Naive B cell (primary cell): ENCODE results near the gene TUBG1. TPM values are rescaled to one million over a fixed set of nuclear protein-coding genes. Genes with fewer than 3 reads are reported as not detected.
"Not testable (repeated sequence)": the region's sequence is repeated elsewhere in the genome, so short reads cannot be mapped to it uniquely, and the experiment has no call there.

Experiments
- ATAC-seq, 2 donors: fragments of 150-1000 bp; cut with Tn5 transposase; 2 replicates each; pipeline ENCODE4 v1.10.0; 2021; ENCODE audit warnings: low read depth in 2 of 2, mild to moderate bottlenecking in 2 of 2, moderate library complexity in 2 of 2
- DNase-seq: peaks from one replicate; pipeline ENCODE4 v3.0.0; 2022
- H3K27ac Mint-ChIP-seq, 6 donors: one replicate each; pipeline ENCODE4 v1.8.0; 2020 to 2022; ENCODE audit warnings: mild to moderate bottlenecking in 6 of 6, mixed read lengths in 6 of 6, moderate library complexity in 5 of 6, inconsistent platforms in 2 of 6
- H3K27me3 Mint-ChIP-seq, 3 donors: one replicate each; pipeline ENCODE4 v1.8.0; 2021 to 2022; ENCODE audit warnings: mixed read lengths in 3 of 3, mild to moderate bottlenecking in 1 of 3
- H3K36me3 Mint-ChIP-seq, 2 donors: one replicate each; pipeline ENCODE4 v1.8.0; 2020 to 2022; ENCODE audit warnings: mixed read lengths in 2 of 2, inconsistent platforms in 1 of 2, mild to moderate bottlenecking in 1 of 2
- H3K4me1 Mint-ChIP-seq, 3 donors: one replicate each; pipeline ENCODE4 v1.8.0; 2020 to 2022; ENCODE audit warnings: mixed read lengths in 3 of 3, inconsistent platforms in 1 of 3, mild to moderate bottlenecking in 1 of 3, moderate library complexity in 1 of 3
- H3K4me3 Mint-ChIP-seq, 8 donors: one replicate each; pipeline ENCODE4 v1.8.0; 2020 to 2022; ENCODE audit warnings: mild to moderate bottlenecking in 8 of 8, mixed read lengths in 8 of 8, moderate library complexity in 8 of 8, inconsistent platforms in 2 of 8
- H3K9me3 Mint-ChIP-seq, 7 donors: one replicate each; pipeline ENCODE4 v1.8.0; 2020 to 2022; ENCODE audit warnings: mixed read lengths in 7 of 7, mild to moderate bottlenecking in 5 of 7, inconsistent platforms in 2 of 7, moderate library complexity in 1 of 7
- polyA plus RNA-seq, 6 donors: library from polyadenylated mRNA; unstranded; fragments of 300-500 nt; fragmentation: Illumina TruSeq; gene quantifications; one replicate each; pipeline ENCODE4 v1.2.3, GENCODE V29; 2021; ENCODE audit warnings: low read depth in 6 of 6

The TUBG1 gene
- polyA plus RNA-seq, 6 donors from 2014 or later = 4.2 to 10.2 (median 6.8) TPM; not detected in 1

- Mint-ChIP-seq H3K27me3 (no peaks in the 10 kb centered on the region), H3K27ac (peak overlapping the region in 3 of 6 donors; percentile 47 to 64 (median 64)), H3K9me3 (no peaks in the 10 kb centered on the region), H3K4me3 (peak overlapping the region in 6 of 8 donors; percentile 3 to 75 (median 64)), H3K36me3 (peaks cover 4 to 5% of the 10 kb centered on the region in 2 donors), H3K4me1 (peaks cover 11 to 20% (median 13%) of the 10 kb centered on the region in 3 donors)
- no peak for DNase-seq
- peak; percentile 33 to 37 for ATAC-seq
Observed at GRCh38 chr17:42618442-42619150, 9.1 kb downstream of the TUBG1 start.

- ATAC-seq, H3K4me3 Mint-ChIP-seq, H3K27me3 Mint-ChIP-seq, DNase-seq, H3K36me3 Mint-ChIP-seq, H3K9me3 Mint-ChIP-seq, H3K27ac Mint-ChIP-seq: not testable (repeated sequence)
- peaks cover 11 to 20% (median 13%) of the 10 kb centered on the region in 3 donors for H3K4me1 Mint-ChIP-seq
Observed at GRCh38 chr17:42621987-42622386, 12.5 kb downstream of the TUBG1 start.

- DNase-seq (no peak), ATAC-seq (no peak)
- no peaks in the 10 kb centered on the region for H3K36me3 Mint-ChIP-seq
- H3K4me3 Mint-ChIP-seq = no peak overlapping the region
- peaks cover 8 to 14% (median 9%) of the 10 kb centered on the region in 3 donors for H3K4me1 Mint-ChIP-seq
- H3K9me3 Mint-ChIP-seq = no peaks in the 10 kb centered on the region
- H3K27ac Mint-ChIP-seq = no peak overlapping the region
- peaks cover 0 to 3% (median 0%) of the 10 kb centered on the region in 3 donors for H3K27me3 Mint-ChIP-seq
Observed at GRCh38 chr17:42623271-42623670, 13.8 kb downstream of the TUBG1 start.

GRCh38 chr17:42623732-42624596 is 14.5 kb downstream of the TUBG1 start:
- H3K4me1 Mint-ChIP-seq = peaks cover 1 to 7% (median 2%) of the 10 kb centered on the region in 3 donors
- ATAC-seq (no peak), DNase-seq (no peak)
- H3K27me3 Mint-ChIP-seq = peaks cover 0 to 4% (median 0%) of the 10 kb centered on the region in 3 donors
- no peaks in the 10 kb centered on the region for H3K9me3 Mint-ChIP-seq
- H3K27ac Mint-ChIP-seq = no peak overlapping the region
- no peak overlapping the region for H3K4me3 Mint-ChIP-seq
- no peaks in the 10 kb centered on the region for H3K36me3 Mint-ChIP-seq

- H3K27me3 Mint-ChIP-seq, H3K36me3 Mint-ChIP-seq, H3K4me1 Mint-ChIP-seq, ATAC-seq, H3K9me3 Mint-ChIP-seq, DNase-seq, H3K4me3 Mint-ChIP-seq: not testable (repeated sequence)
- H3K27ac Mint-ChIP-seq = peak overlapping the region in 1 of 6 donors; percentile 53
Observed at GRCh38 chr17:42627032-42627764, 17.7 kb downstream of the TUBG1 start.

- no peaks in the 10 kb centered on the region for H3K4me1 Mint-ChIP-seq
- ATAC-seq (no peak), DNase-seq (no peak)
- peaks cover 0 to 6% (median 4%) of the 10 kb centered on the region in 3 donors for H3K27me3 Mint-ChIP-seq
- no peak overlapping the region for H3K27ac Mint-ChIP-seq
- no peak overlapping the region for H3K4me3 Mint-ChIP-seq
- H3K9me3 Mint-ChIP-seq = no peaks in the 10 kb centered on the region
- no peaks in the 10 kb centered on the region for H3K36me3 Mint-ChIP-seq
Observed at GRCh38 chr17:42629411-42630009, 20.0 kb downstream of the TUBG1 start.

- Mint-ChIP-seq H3K27me3 (peaks cover 0 to 6% (median 4%) of the 10 kb centered on the region in 3 donors), H3K9me3 (peaks cover 0 to 3% (median 0%) of the 10 kb centered on the region in 7 donors), H3K27ac (peak overlapping the region in 1 of 6 donors; percentile 50), H3K4me1 (no peaks in the 10 kb centered on the region), H3K4me3 (no peak overlapping the region), H3K36me3 (no peaks in the 10 kb centered on the region)
- ATAC-seq (no peak), DNase-seq (no peak)
Observed at GRCh38 chr17:42632949-42633444, 23.5 kb downstream of the TUBG1 start.

- Mint-ChIP-seq H3K27ac (no peak overlapping the region), H3K4me3 (no peak overlapping the region), H3K36me3 (no peaks in the 10 kb centered on the region), H3K9me3 (peaks cover 0 to 3% (median 0%) of the 10 kb centered on the region in 7 donors), H3K4me1 (no peaks in the 10 kb centered on the region), H3K27me3 (peaks cover 9 to 34% (median 15%) of the 10 kb centered on the region in 3 donors)
- DNase-seq = no peak
- ATAC-seq = no peak
Observed at GRCh38 chr17:42639525-42640113, 30.1 kb downstream of the TUBG1 start.

- ATAC-seq = no peak
- Mint-ChIP-seq H3K4me1 (no peaks in the 10 kb centered on the region), H3K4me3 (no peak overlapping the region), H3K27ac (no peak overlapping the region), H3K9me3 (peaks cover 0 to 3% (median 0%) of the 10 kb centered on the region in 7 donors), H3K27me3 (peaks cover 9 to 35% (median 15%) of the 10 kb centered on the region in 3 donors), H3K36me3 (no peaks in the 10 kb centered on the region)
- DNase-seq = no peak
Observed at GRCh38 chr17:42640121-42640520, 30.6 kb downstream of the TUBG1 start.

GRCh38 chr17:42642336-42642735 is 32.9 kb downstream of the TUBG1 start:
- no peak for ATAC-seq
- Mint-ChIP-seq H3K9me3 (peaks cover 0 to 1% (median 0%) of the 10 kb centered on the region in 7 donors), H3K4me1 (no peaks in the 10 kb centered on the region), H3K27me3 (peaks cover 9 to 47% (median 24%) of the 10 kb centered on the region in 3 donors), H3K4me3 (no peak overlapping the region), H3K36me3 (no peaks in the 10 kb centered on the region), H3K27ac (no peak overlapping the region)
- DNase-seq = no peak

- Mint-ChIP-seq H3K4me1 (peaks cover 7 to 10% (median 8%) of the 10 kb centered on the region in 3 donors), H3K27me3 (peaks cover 19 to 59% (median 46%) of the 10 kb centered on the region in 3 donors), H3K27ac (no peak overlapping the region), H3K4me3 (no peak overlapping the region), H3K9me3 (no peaks in the 10 kb centered on the region), H3K36me3 (no peaks in the 10 kb centered on the region)
- DNase-seq (no peak), ATAC-seq (peak; percentile 55 to 69)
Observed at GRCh38 chr17:42647778-42648177, 38.3 kb downstream of the TUBG1 start.

- ATAC-seq (no peak), DNase-seq (no peak)
- no peak overlapping the region for H3K4me3 Mint-ChIP-seq
- H3K36me3 Mint-ChIP-seq = no peaks in the 10 kb centered on the region
- H3K27me3 Mint-ChIP-seq = peaks cover 39 to 74% (median 66%) of the 10 kb centered on the region in 3 donors
- peaks cover 18 to 29% (median 20%) of the 10 kb centered on the region in 3 donors for H3K4me1 Mint-ChIP-seq
- no peak overlapping the region for H3K27ac Mint-ChIP-seq
- H3K9me3 Mint-ChIP-seq = no peaks in the 10 kb centered on the region
Observed at GRCh38 chr17:42651392-42651791, 41.9 kb downstream of the TUBG1 start.
